IPS DF 4.7 (cell line): Measurements from ENCODE around the gene NEK8.
"Not testable (repeated sequence)": the region's sequence is repeated elsewhere in the genome, so short reads cannot be mapped to it uniquely, and the experiment has no call there.

ENCODE experiments used
- DNase-seq: peaks from one replicate; pipeline ENCODE4 v3.0.0-alpha.2; 2013; ENCODE audit warnings: low spot score; ENCODE audit errors: extremely low read depth

The NEK8 gene

DNA sequence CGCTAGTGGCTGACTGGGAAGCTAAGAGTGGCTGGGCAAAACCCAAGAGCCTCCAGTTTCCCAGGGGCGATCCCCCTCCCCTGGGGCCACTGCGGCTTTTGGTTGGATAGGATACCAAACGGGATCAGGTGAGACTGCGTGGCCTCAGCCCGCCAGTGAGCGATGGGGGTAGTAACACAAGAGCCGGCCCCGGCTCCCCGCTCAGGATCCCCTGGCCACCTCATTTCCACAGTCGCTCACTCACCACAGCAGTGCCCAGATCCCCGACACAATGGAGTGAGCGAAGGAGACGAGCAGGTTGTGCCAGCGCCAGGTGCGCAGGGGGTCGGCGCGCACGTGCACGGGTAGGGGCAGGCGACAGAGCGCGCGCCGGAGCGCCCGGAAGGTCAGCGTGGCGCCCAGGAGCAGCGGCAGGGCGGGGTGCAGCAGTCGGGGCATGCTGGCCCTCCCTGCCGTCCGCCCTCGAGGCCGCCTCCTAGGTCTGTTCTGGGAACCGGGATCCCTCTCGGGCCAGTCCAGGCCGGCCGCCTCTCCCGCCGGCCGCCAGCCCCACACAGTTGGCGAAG, 2.8 kb upstream of the NEK8 start:
- no peak for DNase-seq

DNA sequence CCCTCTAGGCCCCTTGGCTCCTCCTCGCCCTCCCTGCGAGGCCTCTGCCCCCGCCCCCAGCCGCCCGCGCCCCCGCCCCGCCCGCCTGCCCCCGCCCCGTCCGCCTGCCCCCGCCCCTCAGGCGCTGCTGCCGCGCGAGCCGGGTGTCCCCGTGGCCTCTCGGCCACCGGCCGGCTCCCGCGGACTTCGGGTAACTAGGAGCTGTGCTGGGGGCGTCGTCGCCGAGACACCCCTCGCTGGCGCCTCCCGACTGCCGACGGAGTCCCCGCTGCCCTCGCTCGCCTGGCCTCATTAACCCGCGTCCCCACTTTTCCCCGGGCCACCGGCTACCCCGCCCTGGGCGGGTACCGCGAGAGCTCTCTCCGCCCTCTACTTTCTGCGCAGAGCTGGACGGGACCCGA, 2.4 kb upstream of the NEK8 start, which contains the start of gene TLCD1:
TSS of gene TLCD1 (minus strand) at position 8 of the 401 bp plus-strand sequence. CDS start 136 bp downstream, outside the sequence.
- no peak for DNase-seq

- no peak for DNase-seq
These were observed 1.7 kb upstream of the NEK8 start for GRCh38 chr17:28726627-28727491.

DNA sequence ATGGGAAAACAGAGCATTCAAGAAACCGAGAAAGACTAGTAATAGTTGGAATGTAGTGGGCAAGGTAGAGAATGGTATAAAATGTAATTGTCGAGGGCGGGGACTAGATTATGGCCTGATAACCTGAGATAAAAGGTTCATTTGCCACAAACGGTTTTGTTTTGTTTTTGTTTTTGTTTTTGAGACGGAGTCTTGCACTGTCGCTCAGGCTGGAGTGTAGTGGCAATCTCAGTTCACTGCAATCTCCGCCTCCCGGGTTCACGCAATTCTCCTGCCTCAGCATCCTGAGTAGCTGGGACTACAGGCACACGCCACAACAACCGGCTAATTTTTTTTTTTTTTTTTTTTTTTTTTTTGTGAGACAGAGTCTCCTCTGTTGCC, 1.4 kb downstream of the NEK8 start:
- no peak for DNase-seq

GRCh38 chr17:28733346-28733745, 4.8 kb downstream of the NEK8 start:
- DNase-seq = no peak

DNA sequence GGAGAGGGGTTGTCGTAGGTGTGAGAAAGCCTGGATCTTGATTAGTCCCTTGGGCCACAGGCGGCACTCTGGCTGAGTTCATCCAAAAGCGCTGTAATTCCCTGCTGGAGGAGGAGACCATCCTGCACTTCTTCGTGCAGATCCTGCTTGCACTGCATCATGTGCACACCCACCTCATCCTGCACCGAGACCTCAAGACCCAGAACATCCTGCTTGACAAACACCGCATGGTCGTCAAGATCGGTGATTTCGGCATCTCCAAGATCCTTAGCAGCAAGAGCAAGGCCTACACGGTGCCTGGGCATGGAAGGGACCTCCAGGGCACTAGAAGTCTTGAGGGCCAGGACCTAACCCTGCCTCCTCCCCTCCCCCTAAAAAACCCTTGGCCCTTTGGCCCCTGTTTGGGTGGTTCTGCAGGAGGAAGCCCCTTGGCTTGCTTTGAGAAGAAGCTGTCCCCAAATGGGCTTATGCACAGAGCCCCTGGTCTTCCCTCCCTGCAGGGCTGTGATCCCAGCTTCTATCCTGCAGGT, 6.2 kb downstream of the NEK8 start:
- DNase-seq = no peak

- DNase-seq = no peak
These were observed 6.7 kb downstream of the NEK8 start for GRCh38 chr17:28735242-28735722.

GRCh38 chr17:28735913-28736769, 7.6 kb downstream of the NEK8 start:
- not testable (repeated sequence) for DNase-seq

GRCh38 chr17:28737316-28737715, 8.7 kb downstream of the NEK8 start:
- DNase-seq = no peak

DNA sequence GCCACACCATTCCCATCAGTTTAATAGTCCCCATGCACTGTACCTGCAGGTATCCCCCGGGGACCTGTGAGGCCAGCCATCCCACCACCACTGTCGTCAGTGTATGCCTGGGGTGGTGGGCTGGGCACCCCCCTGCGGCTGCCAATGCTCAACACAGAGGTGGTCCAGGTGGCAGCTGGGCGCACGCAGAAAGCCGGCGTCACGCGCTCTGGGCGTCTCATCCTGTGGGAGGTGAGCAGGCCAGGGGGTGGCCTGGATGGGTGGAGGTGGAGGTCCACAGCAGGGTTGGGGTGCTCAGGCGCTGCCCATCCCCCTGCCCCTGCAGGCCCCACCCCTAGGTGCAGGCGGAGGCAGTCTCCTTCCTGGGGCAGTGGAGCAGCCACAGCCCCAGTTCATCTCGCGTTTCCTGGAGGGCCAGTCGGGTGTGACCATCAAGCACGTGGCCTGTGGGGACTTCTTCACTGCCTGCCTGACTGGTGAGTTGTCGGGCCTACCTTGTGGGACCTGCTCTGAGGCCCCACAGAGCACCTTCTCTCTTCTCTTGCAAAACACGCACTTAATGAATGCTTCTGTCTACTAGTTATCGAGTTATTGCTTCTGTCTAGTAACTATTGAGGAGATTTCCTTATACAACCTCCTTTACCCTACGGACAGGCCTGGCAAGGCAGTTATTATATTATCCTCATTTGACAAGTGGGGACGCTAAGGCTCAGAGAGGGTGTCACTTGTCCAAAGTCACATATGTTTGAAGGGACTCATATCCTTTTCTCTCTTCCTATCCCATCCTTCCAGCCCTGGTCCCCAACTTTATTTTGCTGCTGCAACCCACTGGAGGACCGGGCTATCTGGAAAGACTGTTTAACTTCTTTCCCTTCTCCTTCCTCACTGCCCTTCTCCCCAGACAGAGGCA, 9.4 kb downstream of the NEK8 start:
- DNase-seq = no peak

DNA sequence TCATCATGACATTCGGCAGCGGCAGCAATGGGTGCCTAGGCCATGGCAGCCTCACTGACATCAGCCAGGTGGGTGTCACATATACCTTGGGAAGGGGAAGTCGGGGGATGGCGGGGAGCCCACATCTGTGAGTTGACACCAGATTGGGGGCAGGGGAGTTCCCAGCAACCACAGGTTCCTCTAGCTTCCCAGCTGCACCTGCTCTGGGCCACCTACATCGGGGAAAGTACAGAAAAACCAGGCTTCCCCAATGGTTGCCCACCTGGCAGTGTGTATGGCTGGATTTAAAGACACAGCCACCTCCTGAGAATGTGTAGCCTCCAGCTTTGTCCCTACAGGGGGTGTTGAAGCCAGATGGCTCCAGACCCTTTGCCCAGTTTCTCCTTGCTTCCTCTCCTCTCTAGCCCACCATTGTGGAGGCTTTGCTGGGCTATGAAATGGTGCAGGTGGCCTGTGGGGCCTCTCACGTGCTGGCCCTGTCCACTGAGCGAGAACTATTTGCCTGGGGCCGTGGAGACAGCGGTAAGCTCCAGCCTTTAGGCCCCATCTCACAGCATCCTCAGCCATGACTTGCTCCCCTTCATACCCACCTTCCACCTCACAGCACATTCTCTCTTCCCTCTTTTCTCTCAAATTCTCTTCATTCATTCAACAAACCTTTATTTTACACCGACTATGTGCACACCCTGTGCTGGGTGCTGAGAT, 10.2 kb downstream of the NEK8 start:
- DNase-seq = no peak

DNA sequence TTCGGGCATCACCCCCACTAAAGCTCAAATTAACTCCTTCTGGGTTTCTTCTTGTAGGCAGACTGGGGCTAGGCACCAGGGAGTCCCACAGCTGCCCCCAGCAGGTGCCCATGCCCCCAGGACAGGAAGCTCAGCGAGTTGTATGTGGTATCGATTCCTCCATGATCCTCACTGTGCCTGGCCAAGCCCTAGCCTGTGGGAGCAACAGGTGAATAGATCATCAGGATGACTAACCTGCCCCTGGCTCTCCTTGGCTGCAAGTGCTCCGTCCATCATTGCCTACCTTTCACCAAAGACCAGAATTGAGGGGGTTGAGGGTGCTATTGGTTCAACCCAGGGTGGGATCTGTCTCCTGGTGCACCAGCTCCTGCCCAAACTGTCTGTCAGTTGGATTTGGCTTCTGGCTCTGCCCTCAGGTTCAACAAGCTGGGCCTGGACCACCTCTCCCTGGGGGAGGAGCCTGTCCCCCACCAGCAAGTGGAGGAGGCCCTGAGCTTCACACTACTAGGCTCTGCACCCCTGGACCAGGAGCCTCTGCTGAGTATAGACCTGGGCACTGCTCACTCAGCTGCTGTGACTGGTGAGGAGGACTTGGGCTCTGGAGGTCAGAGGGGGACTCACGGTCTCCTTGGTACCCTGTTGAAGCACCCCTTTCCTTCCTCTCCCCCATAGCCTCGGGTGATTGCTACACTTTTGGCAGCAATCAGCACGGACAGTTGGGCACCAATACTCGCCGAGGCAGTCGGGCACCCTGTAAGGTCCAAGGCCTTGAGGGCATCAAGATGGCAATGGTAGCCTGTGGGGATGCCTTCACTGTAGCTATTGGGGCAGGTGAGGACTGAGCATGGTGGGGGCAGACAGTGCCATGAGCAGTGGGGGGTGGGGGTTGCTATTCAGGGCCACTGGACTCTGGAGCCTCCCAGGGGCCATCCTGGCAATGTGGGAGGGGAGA, 12.1 kb downstream of the NEK8 start:
- DNase-seq = no peak

GRCh38 chr17:28741358-28742349, 13.1 kb downstream of the NEK8 start:
- no peak for DNase-seq

DNA sequence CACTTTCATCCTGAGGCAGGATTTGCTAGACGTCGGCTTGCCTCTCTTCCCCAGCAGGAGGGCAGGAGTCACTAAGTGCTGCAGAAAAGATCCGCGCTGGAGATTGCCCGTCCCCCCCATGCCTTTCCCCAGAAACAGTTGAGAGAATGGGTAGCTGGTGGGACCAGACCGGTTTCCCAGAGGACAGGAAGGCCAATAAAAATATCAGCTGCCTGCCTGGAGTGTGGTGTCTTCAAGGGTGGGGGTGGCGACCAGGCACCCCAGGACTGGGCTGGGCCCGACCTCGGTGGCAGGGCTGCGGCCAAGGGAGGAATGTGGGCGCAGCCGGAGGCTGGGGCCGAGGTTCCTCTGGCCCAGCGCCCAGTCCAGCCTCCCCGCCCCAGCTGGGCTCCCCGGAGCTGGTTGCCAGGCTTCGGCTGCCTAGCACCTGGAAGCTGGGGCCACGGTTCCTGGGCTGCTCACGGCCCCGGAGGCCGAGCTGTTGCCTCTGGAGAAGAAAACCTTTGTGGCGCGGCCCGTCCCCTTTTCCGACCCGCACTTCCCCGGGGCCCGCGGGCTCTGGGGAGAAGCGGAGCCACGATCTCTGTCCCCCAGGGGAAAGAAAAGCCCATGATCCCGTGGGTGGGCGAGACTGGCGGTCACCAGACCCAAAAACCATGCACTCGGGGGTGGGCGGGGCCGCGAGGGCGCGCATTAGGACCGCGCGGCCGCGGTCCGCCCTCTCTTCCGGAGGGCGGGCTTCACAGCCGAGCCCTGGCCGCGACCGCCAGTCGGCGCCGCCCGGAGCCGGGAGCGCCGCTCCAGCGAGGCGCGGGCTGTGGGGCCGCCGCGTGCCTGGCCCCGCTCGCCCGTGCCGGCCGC, 14.9 kb downstream of the NEK8 start, which contains the start of gene TRAF4:
TSS of gene TRAF4 (plus strand) at position 769 of the 861 bp plus-strand sequence. CDS start 102 bp downstream, outside the sequence.
- no peak for DNase-seq

DNA sequence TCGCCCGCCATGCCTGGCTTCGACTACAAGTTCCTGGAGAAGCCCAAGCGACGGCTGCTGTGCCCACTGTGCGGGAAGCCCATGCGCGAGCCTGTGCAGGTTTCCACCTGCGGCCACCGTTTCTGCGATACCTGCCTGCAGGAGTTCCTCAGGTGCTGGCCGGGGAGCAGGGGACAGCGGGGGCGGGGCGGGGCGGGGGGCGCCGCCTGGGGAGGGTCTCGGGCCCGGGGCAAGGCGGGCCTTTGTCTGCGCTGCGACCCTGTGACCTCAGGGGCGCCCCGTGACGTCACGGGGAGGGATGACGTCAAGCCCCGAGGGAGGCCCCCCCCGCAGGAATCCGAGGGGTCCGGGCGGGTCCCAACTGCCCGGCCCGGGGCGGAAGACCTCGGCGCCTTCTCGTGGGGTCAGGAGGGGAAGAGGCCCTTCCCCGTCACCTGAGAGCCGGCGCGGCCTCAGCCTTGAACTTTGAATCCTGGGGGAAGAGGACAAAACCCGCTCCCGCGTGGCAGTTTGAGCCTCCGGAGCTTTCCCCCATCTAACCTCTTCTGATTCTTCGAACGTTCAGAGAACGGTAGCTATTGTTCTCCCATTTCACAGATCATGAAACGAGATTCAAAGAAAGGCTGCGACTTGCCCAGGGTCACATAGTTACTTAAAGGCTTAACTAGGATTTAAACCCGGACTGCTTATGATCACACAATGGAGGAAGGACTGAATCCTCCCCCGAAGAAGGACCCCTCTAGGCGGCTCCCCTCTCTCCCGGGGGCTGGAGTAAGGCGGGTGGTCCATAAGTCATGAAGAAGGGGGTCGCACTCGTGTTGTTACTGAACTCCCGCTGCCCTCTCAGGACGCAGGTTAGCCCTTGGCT, 15.8 kb downstream of the NEK8 start:
- no peak for DNase-seq
